ENCODE data around the gene KRT85. TPM values are rescaled to one million over a fixed set of nuclear protein-coding genes. Genes with fewer than 3 reads are reported as not detected.

KRT85 gene
- total and polyA plus RNA-seq, 7 donors, result not detected

DNA sequence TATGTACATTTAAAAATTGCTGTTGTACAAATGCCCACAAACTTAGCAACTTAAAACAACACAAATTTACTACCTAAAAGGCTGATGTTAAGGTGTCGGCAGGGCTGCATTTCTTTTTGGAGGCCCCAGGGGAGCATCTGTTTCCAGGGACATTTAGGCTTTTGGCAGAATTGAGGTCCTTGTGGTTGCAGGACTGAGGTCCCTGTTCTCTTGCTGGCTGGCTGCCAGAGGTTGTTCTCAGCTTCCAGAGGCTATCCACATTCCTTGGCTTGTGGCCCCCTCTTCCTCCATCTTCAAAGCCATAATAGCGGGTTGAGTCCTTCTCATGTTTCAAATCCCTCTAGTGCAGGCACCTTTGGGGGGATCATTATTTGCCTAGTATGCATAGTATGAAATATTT, 23.7 kb downstream of the KRT85 start:
- TF ChIP-seq, protein P1, sequence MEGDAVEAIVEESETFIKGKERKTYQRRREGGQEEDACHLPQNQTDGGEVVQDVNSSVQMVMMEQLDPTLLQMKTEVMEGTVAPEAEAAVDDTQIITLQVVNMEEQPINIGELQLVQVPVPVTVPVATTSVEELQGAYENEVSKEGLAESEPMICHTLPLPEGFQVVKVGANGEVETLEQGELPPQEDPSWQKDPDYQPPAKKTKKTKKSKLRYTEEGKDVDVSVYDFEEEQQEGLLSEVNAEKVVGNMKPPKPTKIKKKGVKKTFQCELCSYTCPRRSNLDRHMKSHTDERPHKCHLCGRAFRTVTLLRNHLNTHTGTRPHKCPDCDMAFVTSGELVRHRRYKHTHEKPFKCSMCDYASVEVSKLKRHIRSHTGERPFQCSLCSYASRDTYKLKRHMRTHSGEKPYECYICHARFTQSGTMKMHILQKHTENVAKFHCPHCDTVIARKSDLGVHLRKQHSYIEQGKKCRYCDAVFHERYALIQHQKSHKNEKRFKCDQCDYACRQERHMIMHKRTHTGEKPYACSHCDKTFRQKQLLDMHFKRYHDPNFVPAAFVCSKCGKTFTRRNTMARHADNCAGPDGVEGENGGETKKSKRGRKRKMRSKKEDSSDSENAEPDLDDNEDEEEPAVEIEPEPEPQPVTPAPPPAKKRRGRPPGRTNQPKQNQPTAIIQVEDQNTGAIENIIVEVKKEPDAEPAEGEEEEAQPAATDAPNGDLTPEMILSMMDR (IDR thresholded peaks at IDR 0.05), result no peak
- Histone ChIP-seq H3K36me3 (ENCODE audit: insufficient read depth in 1 of 2, low read depth in 1 of 2) (no peaks in the 10 kb centered on the region), H3K4me1 (no peaks in the 10 kb centered on the region), H3K4me3 (no peak overlapping the region), H3K27ac (no peak overlapping the region), H3K27me3 (ENCODE audit: insufficient read depth in 3 of 3, low read length in 2 of 3) (peaks cover 0 to 13% (median 5%) of the 10 kb centered on the region in 3 donors), H3K9me3 (no peaks in the 10 kb centered on the region)
- intact Hi-C loops (cut with DNase I), result no loop called here
- WGBS, 3 donors, result 66 to 86% (median 71%) methylated on average over 2 of the region's 2 CpGs
- ATAC-seq (no peak), DNase-seq (no peak)

DNA sequence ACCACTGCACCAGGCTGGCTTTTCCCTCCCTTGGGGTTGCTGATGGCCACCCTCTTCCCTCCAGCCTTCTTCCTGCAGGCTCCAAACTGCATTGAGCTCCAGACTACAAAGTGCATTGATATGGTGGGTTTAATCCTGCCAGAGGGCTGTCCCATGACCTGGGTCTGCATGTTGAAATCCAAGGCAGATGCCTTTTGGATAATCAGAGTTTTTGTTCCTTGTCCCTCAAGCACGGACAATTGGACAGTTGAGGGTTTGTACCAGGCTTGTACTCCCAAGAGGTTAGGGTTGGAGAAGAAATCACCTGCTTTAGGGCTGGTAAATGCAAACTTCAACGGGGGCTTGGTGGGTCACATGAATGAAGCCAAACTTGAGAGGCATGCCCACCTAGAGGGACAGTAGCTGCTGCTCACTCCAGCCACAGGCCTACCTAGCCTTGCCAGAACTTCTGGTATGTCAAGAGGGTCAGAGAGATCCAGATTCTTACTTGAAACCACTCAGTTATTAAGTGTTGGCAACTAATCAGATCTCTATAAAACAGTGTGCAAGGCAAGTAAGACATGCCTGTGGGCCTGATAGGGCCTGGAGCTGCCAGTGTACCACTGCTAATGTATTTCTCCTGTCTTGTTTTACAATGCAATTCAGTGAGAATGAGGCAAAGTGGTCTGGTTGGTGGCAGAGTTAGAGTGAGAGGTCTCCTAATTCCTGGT, 24.3 kb downstream of the KRT85 start:
- no peak for ATAC-seq
- DNase-seq, result no peak
- TF ChIP-seq, protein P1 (IDR thresholded peaks at IDR 0.05), result no peak
- Histone ChIP-seq H3K36me3 (ENCODE audit: insufficient read depth in 1 of 2, low read depth in 1 of 2) (no peaks in the 10 kb centered on the region), H3K4me3 (no peak overlapping the region), H3K4me1 (no peaks in the 10 kb centered on the region), H3K27me3 (ENCODE audit: insufficient read depth in 3 of 3, low read length in 2 of 3) (peaks cover 0 to 14% (median 9%) of the 10 kb centered on the region in 3 donors), H3K9me3 (no peaks in the 10 kb centered on the region), H3K27ac (no peak overlapping the region)
- intact Hi-C loops (cut with DNase I), result no loop called here
- 60 to 80% (median 65%) methylated on average over 2 of the region's 2 CpGs for WGBS, 3 donors

DNA sequence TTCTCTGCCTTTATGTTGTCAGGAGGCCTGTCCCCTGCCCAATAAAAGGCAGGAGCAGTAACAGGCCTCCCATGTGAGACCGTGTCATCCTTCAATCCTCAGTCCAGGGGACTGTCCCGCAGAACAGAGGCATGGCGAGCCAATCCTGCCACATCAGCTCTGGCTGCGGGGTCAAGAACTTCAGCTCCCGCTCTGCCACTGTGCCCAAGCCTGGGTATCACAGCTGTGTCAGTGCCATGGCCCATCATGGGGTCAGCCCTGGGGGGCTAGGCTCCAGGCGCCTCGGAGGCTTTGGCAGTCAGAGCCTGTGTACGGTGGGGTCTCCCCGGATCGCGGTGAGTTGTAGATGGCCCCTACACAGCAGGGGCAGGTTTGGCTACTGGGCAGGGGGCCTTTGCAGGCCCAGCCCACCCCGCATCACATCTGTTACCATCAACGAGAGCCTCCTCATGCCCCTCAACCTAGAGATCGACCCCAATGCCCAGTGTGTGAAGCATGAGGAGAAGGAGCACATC, 26.2 kb downstream of the KRT85 start:
- Histone ChIP-seq H3K36me3 (ENCODE audit: insufficient read depth in 1 of 2, low read depth in 1 of 2) (no peaks in the 10 kb centered on the region), H3K4me3 (no peak overlapping the region), H3K27me3 (ENCODE audit: insufficient read depth in 3 of 3, low read length in 2 of 3) (peaks cover 0 to 14% (median 9%) of the 10 kb centered on the region in 3 donors), H3K9me3 (peaks cover 6% of the 10 kb centered on the region), H3K4me1 (no peaks in the 10 kb centered on the region), H3K27ac (no peak overlapping the region)
- intact Hi-C loops (cut with DNase I), result no loop called here
- ATAC-seq (no peak), DNase-seq (no peak)
- TF ChIP-seq, protein P1 (IDR thresholded peaks at IDR 0.05), result no peak
- WGBS, 3 donors, result 92 to 95% (median 93%) methylated on average over 14 of the region's 14 CpGs

- Histone ChIP-seq H3K36me3 (ENCODE audit: insufficient read depth in 1 of 2, low read depth in 1 of 2) (no peaks in the 10 kb centered on the region), H3K27me3 (ENCODE audit: insufficient read depth in 3 of 3, low read length in 2 of 3) (peaks cover 0 to 24% (median 9%) of the 10 kb centered on the region in 3 donors), H3K4me3 (no peak overlapping the region), H3K4me1 (no peaks in the 10 kb centered on the region), H3K27ac (no peak overlapping the region), H3K9me3 (peaks cover 11% of the 10 kb centered on the region)
- WGBS, 3 donors, result 54 to 60% (median 56%) methylated on average over 10 of the region's 10 CpGs
- DNase-seq, result no peak
- TF ChIP-seq, protein P1 (IDR thresholded peaks at IDR 0.05), result no peak
- ATAC-seq, result no peak
- intact Hi-C loops (cut with DNase I), result no loop called here
These were observed 28.9 kb downstream of the KRT85 start for GRCh38 chr12:52338241-52338960.

All from psoas muscle (tissue), 8 donors.